Stimulated activated CD8-positive, alpha-beta memory T cell treated with anti-CD3 and anti-CD28 coated beads, Interleukin-7, amount 100 ng/mL, for 1 hour (primary cell): Measurements from ENCODE around the gene TEX29.

ENCODE experiments used
- DNase-seq, 2 donors: peaks; one replicate each; pipeline ENCODE4 v3.0.0-alpha.2; 2020; ENCODE audit warnings: low read depth in 2 of 2

Gene TEX29

GRCh38 chr13:111339366-111340143 is 19.1 kb downstream of the TEX29 start:
- DNase-seq = no peak

GRCh38 chr13:111341886-111342285 is 21.4 kb downstream of the TEX29 start:
- DNase-seq = no peak

- DNase-seq = no peak
Measured at GRCh38 chr13:111342721-111343120, 22.3 kb downstream of the TEX29 start.

- DNase-seq = no peak
Measured at GRCh38 chr13:111343186-111343805, 22.9 kb downstream of the TEX29 start.

- DNase-seq = no peak
Measured at GRCh38 chr13:111344471-111345191, 24.2 kb downstream of the TEX29 start.

GRCh38 chr13:111345682-111346081 is 25.2 kb downstream of the TEX29 start:
- no peak for DNase-seq

GRCh38 chr13:111346101-111346680 is 25.7 kb downstream of the TEX29 start:
- DNase-seq = no peak

GRCh38 chr13:111347438-111347837 is 27.0 kb downstream of the TEX29 start:
- no peak for DNase-seq

- no peak for DNase-seq
Measured at GRCh38 chr13:111353508-111353907, 33.1 kb downstream of the TEX29 start.

- no peak for DNase-seq
Measured at GRCh38 chr13:111354789-111355188, 34.3 kb downstream of the TEX29 start.

GRCh38 chr13:111356795-111357194 is 36.4 kb downstream of the TEX29 start:
- DNase-seq = no peak

GRCh38 chr13:111359237-111359915 is 38.9 kb downstream of the TEX29 start:
- DNase-seq = no peak

- no peak for DNase-seq
Measured at GRCh38 chr13:111359930-111360329, 39.5 kb downstream of the TEX29 start.

- no peak for DNase-seq
Measured at GRCh38 chr13:111360452-111360851, 40.0 kb downstream of the TEX29 start.

GRCh38 chr13:111361046-111361872 is 40.8 kb downstream of the TEX29 start:
- DNase-seq = no peak

- DNase-seq = no peak
Measured at GRCh38 chr13:111361873-111362648, 41.6 kb downstream of the TEX29 start.

- no peak for DNase-seq
Measured at GRCh38 chr13:111363121-111363520, 42.7 kb downstream of the TEX29 start.

GRCh38 chr13:111363591-111363990 is 43.1 kb downstream of the TEX29 start:
- no peak for DNase-seq

GRCh38 chr13:111365149-111366005 is 44.9 kb downstream of the TEX29 start:
- no peak for DNase-seq
